ENCODE results near the gene CASP14.
"Not testable (repeated sequence)": the region's sequence is repeated elsewhere in the genome, so short reads cannot be mapped to it uniquely, and the experiment has no call there.

Gene CASP14, protein sequence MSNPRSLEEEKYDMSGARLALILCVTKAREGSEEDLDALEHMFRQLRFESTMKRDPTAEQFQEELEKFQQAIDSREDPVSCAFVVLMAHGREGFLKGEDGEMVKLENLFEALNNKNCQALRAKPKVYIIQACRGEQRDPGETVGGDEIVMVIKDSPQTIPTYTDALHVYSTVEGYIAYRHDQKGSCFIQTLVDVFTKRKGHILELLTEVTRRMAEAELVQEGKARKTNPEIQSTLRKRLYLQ

DNA sequence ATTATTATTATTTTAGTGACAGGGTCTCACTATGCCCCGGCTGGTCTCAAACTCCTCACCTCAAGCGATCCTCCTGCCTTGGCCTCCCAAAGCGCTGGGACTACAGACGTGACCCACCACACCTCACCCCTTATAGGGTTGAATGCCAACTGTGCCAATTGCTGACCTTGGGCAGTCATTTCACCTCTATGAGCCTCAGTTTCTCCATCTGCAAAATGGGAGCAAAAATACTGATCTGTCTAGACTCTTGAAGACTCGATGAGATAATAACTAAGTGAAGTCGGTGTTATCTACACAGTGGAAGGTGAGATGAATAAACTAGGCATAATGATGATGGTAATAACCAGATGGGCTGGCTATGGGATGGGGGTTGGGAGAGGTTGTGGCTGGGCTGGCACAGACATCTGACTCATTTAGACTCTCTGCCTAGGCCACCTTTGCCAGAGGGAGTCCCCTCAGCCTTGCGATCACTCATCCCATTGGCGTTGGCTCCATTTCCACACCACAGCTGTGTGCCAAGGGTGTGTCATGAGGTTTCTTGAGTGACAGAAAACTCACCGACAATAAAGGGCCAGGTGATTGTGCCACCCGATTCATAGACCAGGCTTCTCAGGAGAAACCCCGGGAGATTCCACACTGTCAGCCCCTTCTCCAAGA, at the start of gene CASP14:
TSS of gene CASP14 (plus strand) at position 596 of the 657 bp plus-strand sequence. CDS start 2,772 bp downstream, outside the sequence.
- DNase-seq, result no peak

DNA sequence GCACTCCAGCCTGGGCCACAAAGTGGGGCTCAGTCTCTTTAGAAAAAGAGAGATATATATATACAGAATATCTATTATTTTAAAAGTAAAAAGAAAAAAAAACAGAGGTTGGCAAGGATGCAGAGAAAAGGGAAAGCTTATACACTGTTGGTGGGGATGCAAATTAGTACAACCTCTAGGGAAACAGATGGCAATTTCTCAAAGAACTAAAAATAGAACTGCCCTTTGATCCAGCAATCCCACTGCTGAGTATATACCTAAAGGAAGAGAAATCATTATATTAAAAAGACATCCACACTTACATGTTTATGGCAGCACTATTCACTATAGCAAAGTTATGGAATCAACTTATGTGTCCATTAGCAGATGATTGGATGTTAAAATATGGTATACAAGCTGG, 41.0 kb upstream of the CASP14 start:
- DNase-seq, result no peak

DNA sequence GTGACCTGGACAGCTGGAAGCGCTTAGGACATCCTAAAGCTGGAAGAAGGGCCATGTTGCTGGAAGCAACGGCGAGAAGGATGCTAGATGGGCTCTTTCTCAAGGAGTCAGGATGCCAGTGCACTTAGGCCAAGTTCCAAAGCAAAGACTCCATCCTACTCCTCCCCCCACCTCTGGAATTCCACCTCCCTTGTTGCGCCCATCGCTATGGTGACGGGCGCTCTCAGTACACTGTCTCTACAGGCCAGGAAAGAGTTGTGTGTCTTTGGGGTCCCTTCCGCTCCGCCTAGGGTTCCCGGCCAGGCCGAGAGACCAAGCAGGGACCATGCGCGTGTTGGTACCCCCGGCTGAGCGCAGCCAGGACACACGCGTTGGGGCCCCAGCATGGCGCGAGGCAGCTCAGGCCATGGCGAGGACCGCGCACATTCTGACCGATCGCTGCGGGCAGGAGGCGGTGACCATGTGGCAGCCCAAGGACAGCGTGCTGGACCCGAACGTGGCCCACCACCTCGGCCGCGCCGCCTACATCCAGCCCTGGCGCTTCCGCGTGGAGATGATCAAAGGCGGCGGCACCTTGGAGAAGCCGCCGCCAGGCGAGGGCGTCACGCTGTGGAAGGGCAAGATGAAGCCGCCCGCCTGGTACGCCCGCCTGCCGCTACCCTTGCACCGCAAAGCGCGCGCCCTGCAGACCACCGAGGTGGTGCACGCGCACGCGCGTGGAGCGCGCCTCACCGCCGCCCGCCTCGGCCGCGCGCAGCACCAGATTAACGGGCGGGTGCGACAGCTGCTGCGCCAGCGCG, 38.6 kb upstream of the CASP14 start:
- DNase-seq, result no peak

DNA sequence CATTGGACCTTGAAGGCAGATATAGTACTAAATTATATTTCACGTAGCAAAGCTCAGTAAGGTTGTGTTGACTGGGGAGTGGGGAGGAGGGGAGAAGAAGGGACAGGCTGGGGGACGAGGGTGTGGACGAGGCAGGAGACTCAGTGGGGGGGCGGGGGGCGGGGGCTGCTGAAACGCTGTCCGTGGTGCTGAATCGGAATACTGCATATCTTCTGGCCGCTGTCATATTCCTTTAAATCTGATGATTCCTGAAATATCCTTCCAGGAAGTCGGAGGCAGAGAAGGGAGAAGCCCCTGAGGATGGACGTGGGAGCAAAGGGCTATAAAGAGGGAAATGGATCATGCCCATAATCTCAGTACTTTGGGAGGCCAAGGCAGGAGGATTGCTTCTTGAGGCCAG, 34.7 kb upstream of the CASP14 start:
- no peak for DNase-seq

DNA sequence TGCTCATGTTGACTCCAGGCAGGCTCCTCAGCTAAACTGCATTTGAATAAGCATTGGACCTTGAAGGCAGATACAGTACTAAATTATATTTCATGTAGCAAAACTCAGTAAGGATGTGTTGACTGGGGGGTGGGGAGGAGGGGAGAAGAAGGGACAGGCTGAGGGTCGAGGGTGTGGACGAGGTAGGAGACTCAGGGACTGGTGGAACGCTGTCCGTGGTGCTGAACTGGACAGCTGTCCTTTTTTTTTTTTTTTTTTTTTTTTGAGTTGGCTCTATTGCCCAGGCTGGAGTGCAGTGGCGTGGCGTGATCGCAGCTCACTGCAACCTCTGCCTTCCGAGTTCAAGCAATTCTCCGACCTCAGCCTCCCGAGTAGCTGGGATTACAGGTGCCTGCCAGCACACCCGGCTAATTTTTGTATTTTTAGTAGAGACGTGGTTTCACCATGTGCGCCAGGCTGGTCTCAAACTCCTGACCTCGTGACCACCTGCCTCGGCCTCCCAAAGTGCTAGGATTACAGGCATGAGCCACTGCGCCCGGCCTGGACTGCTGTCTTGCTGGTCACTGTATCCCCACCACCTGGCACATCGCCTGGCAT, 33.2 kb upstream of the CASP14 start:
- DNase-seq, result no peak

DNA sequence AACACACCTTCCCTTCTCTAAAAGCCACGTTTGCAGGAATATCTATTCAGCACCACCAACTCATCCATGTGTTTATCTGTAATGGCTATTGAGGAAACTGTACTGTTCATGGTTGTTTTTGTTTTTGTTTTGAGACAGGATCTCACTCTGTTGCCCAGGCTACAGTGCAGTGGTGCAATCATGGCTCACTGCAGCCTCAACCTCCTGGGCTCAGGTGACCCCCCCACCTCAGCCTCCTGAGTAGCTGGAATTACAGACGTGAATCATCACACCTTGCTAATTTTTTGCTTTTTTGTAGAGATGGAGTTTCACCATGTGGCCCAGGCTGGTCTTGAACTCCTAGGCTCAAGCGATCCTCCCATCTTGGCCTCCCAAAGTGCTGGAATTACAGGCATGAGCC, 30.4 kb upstream of the CASP14 start:
- not testable (repeated sequence) for DNase-seq

DNA sequence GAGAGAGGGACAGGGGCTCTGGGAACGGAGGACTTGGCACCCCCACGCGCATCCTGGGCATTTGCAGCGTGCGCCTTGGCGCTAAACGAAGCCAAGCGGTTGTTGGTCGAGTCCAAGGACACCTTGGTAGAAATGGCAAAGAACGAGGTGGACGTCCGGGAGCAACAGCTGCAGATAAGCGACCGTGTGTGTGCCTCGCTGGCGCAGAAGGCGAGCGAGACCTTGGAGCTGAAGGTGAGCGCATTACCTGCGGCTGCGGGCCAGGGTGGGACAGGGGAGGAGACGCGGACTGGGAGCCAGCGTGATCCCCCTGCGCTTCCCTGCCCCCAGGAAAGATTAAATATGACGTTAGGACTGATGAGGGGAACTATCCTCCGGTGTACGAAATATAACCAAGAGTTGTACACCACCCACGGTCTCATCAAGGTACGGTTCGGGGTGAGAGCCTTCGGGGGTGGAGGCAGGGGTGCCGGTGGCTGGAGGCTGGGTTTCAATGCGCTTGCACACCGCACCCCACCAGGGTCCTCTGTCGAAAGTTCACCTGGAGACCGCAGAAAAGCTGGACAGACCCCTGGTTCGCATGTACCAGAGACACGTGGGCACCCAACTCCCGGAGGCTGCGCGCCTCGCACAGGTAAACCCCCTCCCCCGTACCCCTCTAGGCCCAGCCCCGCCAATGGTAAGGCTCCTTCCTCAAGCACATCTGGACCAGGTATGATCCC, 27.8 kb upstream of the CASP14 start:
- no peak for DNase-seq

DNA sequence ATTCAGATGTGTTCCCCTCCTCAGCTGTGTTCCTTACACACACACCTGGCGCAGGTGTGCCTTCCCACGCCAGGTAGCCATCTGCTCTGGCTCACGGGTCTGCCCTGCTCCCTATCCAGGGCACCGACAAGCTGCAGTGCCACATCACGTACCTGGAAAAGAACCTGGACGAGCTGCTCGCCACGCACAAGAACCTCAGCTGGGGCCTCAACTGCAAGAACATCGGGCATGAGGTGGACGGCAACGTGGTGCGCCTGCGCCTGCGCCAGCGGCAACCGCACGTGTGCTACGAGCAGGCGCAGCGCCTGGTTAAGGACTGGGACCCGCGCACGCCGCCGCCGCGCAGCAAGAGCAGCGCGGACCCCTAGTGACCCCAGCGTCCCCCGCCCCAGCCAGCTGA, 26.5 kb upstream of the CASP14 start:
- no peak for DNase-seq

DNA sequence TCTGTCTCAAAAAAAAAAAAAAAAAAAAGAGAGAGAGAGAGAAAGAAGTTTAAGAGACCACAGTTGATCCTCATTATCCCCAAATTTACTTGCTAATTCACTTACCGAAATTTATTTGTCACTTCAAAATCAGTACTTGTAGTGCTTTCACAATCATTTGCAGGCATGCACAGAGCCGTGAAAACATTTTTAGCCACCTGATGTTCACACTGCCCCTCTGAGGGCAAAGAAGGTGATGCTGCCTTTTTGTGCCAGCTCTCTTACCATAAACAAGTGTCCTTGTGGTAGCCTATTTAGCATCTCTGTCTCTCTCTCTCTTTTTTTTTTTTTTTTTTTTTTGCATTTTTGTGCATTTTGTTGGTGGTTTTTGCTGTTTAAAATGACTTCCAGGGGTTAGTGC, 24.1 kb upstream of the CASP14 start:
- DNase-seq, result no peak

DNA sequence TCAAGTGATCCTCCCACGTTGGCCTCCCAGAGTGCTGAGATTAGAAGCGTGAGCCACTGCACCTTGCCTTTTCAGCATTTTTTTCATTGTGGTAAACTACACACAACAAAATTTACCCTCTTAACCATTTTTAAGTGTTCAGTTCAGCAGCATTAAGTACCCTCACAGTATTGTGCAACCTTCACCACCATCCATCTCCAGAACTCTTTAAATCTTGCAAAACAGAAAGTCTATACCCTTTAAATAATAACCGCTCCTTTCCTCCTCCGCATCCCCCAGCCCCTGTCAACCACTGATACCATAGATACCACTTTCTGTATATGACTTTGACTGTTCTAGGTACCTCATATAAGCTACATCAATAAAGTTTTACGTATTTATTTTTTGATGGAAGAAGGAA, 20.8 kb upstream of the CASP14 start:
- no peak for DNase-seq

DNA sequence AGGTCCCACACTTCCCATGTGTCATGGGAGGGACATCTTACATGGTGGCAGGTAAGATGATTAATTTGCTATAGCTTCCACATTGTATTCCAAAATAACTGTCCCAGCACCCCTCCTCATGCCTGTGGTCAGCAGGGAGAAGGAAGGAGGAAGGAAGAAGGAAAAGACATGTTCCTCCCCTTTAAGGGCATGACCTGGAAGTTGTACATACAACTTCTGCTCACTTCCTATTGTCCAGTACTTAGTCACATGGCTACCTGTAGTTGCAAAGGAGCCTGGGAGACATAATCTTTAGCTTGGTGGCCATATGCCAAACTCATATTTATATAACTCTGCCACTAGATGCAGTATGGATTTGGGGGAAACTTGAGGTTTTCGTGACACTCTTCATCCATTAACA, 17.6 kb upstream of the CASP14 start:
- DNase-seq, result no peak

DNA sequence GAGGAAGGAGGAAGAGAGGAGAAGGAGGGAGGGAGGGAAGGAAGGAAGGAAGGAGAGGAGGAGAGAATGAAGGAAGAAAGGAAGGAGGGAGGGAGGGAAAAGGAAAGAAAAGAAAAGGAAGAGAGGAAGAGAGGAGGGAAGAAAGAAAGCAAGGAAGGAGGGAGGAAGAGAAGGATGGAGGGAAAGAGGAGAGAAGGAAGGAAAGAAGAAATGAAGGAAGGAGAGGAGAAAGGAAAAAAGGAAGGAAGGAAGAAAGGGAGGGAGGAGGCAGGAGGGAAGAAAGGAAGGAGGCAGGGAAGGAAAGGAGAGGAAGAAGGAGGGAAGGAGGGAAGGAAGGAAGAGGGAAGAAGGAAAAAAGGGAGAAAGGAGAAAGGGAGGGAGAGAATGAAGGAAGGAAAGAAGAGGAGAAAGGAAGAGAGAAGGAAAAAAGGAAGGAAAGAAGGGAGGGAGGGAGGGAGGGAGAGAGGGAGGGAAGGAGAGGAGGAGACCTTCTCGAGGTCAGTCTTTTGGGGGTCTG, 13.4 kb upstream of the CASP14 start:
- no peak for DNase-seq

DNA sequence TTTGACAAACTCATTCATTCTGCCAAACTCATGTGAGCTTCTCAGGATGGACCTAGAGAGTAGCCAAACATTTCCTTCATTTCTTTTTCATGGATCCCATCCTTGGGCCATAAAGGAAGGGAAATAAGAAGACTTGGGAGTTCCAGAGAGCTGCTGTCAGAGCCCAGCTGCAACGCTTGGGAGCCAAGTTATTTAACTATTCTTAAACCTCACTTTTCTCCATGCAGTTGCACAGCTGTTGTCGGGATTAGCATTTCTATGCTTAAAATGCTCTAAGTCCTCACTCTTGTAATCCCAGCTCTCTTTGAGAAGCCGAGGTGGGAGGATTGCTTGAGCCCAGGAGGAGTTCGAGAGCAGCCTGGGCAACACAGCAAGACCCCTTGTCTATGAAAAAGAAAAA, 11.7 kb upstream of the CASP14 start:
- no peak for DNase-seq

DNA sequence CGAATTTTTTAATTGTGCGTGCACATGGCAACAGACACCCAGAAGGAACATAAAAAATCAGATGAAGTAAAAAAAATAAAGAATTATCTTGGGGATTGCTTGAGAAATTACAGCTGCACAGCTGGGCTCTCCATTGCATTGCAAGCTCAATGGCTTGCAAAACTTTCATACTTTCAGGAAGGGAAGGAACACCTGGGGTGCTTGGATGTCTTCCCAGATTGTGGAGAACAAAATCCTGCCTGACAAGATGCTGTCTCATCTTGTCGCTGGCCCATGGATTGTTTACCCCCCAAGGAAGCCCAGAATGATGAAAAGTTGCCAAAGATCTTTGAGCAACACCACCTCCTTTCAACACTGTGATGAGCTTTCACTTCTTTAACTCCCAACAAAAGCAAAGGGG, 11.0 kb upstream of the CASP14 start:
- no peak for DNase-seq

DNA sequence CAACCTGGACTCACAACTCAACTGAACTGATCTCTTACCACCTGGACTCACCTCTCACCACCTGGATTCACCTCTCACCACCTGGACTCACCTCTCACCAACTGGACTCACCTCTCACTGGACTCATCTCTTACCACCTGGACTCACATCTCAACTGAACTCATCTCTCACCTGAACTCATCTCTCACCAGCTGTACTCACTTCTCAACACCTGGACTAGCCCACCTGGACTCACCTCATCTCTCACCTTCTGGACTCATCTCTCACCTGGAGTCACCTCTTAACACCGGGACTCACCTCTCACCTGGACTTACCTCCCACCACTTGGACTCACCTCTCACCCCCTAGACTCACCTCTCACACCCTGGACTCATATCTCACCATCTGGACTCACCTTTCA, 7.3 kb upstream of the CASP14 start:
- no peak for DNase-seq

DNA sequence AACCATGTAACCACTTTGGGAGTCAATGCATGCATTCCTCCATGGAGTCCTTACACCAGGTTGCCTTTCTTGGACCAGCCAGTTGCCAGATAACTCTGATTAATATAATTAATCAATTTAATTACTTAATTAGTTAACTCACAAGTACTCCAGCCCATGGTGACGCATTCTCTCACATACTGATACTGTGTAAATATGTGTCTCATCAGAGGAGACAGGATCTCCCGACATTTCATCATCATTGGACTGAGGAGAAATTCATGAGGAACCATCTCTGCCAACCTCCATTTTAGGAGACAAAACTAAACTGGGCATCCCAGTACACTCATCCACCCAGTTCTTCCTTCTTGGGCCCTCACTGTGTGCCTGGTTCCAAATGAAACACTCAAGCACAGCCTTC, 6.5 kb upstream of the CASP14 start:
- DNase-seq, result no peak

DNA sequence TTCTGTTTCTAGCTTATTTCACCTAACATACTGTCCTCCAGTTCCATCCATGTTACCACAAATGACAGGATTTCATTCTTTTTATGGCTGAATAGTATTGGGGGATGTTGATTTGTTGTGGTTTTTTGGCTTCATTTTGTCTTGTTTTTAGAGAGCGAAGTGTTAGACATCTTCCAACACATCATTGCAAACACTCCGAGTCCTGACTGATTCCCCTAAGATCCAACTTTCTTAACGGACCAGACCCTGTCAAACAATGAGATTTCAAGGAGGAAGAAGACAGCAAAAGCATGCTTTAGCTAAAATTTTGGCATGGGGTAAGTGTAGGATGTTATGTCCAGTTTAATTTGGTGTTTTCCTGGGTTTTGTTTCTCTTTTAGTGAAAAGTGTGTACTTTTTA, 3.8 kb upstream of the CASP14 start:
- no peak for DNase-seq

DNA sequence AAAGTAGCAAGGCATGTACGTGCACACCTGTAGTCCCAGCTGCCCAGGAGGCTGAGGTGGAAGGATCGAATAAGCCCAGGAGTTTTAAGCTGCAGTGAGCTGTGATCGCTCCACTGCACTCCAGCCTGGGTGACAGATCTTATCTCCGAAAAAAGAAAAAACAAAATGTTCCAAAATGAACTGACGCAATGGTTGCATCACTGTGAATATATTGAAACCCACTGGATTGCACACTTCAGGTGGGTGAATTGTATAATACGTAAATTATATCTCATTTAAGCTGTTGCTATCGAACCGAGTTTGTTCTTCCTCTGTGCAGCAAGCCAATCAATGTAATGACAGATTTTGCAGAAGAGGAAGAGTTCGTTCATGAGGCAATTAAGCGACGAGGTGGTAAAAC, 1.6 kb upstream of the CASP14 start:
- DNase-seq, result no peak

DNA sequence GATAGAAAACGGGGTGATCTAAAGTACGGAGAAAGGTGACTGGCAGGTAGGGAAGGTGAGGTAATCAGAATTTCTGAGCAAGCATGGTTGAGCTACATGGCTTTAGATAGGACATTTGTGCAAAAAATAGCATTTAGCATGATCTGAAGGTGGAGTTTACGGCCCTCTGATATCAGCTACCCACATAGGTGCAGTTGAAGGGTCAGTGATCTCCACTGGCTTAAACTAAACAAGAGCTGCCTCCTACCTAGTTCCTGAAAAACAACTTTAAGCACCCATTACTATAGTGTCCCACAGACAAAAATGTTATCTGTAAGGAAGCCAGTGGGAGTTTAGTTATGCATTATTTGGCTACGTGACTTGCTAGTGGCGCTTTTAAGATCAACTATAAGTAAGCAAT, 1.2 kb upstream of the CASP14 start:
- no peak for DNase-seq

DNA sequence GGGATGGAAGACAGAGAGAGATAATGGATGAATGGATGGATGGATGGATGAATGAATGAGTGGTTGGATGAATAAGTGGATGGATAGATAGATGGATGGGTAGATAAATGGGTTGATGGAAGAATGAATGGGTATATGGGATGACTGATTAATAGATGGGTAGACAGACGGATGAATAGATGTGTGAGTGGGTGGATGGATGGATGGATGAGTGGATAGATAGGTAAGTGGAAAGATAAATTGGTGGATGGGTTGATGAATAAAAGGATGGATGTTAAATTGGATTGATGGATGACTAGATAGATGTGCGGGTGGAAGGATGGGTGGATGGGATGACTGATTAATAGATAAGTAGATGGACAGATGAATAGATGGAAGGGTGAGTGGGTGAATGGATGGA, 1.4 kb downstream of the CASP14 start:
- no peak for DNase-seq

DNA sequence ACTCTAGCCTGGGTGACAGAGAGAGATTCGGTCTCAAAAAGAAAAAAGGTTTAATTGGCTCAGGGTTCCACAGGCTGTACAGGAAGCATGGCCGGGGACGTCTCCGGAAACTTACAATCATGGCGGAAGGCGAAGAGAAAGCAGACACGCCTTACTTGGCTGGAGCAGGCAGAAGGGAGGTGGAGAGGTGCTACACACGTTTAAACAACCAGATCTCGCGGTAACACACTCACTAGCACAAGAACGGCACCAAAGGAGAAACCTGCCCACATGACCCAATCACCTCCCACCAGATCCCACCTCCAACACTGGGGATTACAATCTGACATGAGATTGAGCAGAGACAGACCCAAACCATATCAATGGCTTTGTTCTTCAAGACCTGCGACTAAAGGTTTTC, 12.8 kb downstream of the CASP14 start:
- no peak for DNase-seq

DNA sequence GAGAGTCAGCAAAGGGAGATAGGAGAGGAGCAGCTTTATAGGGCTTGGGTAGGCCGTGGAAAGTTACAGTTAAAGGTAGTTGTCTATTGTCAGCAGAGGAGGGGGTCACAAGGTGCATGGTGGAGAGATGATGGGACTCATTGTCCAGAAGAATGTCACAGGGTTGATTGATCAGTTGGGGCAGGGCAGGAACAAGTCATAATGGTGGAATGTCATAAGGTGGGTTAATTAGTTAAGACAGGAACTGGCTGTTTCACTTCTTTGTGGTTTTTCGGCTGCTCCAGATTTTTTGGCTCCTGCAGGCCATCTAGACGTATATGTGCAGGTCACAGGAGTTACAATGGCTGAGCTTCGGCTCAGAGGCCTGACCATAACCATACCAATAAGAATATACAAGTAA, 21.1 kb downstream of the CASP14 start:
- not testable (repeated sequence) for DNase-seq
